GM23248 (cell line): ENCODE data around the gene DCAF5.

Experiments used
- EZH2 ChIP-seq: fragments of 200-600 bp; sonication (generic); IDR thresholded peaks from 2 replicates; pipeline ENCODE4 v1.6.1; 2018; ENCODE audit warnings: antibody characterized with exemption, mild to moderate bottlenecking; ENCODE audit not compliant: insufficient read depth, poor library complexity, severe bottlenecking
- EZH2phosphoT487 ChIP-seq: fragments of 200-600 bp; sonication (generic); IDR thresholded peaks from 2 replicates; pipeline ENCODE4 v1.6.1; 2018; ENCODE audit warnings: antibody characterized with exemption, moderate library complexity, mild to moderate bottlenecking, low read depth; ENCODE audit not compliant: insufficient read depth

DNA sequence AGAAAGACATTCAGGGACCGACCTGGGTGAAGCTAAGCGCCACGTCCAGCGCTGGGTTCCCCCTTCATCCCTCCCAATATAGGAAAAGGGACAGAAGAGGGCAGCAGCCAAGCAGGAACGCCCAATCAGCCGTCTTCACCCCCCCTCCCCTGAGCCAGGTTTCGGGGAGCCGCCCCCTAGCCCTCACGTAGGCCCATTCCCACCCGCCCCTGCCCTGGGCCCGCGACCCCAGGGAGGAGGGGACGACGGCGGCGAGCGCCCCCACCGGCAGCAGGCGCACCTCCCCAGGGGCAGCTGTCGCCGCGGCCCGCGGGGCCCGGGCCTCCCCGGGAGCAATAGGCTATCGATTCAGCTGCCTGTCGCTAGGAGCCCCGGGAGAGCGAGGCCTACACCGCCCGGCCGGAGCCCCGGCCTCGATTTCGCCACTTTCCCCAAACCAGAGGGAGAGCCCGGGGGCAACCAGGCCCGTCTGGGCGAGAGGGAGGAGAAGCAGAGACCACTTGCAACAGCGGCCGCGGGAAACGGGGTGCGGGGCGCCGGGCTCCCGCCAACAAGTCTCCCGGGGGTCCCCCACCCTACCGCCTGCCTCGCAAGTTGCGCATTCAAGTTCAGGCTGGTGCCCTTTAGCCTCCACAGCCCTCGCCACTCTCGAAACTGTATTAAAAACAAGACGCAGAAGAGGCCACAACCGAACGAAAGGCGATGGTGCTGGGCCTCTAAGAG lies 1.3 kb downstream of the DCAF5 start:
- TF ChIP-seq EZH2: no peak
- TF ChIP-seq EZH2phosphoT487: no peak
